Ovary (tissue), 3 donors: ENCODE data around the gene SCAMP2.

Experiments
- CTCF ChIP-seq, 3 donors: fragments of 450-650 bp in 2 of 3; fragments of 200-600 bp in 1 of 3; IDR thresholded peaks; one replicate each; pipeline versions ENCODE4 v1.5.1 to v1.8.0; 2016 to 2022; ENCODE audit warnings: antibody characterized with exemption in 3 of 3, mild to moderate bottlenecking in 1 of 3
- EP300 ChIP-seq: sonication (generic); formaldehyde crosslinking; IDR thresholded peaks from one replicate; pipeline ENCODE4 v1.6.1; 2017; ENCODE audit warnings: antibody characterized with exemption
- POLR2A ChIP-seq: fragments of 450-650 bp; IDR thresholded peaks from one replicate; pipeline ENCODE4 v1.6.1; 2017; ENCODE audit warnings: antibody characterized with exemption, mild to moderate bottlenecking, moderate library complexity
- donor health status: DM: no; HTN: no; CAD: no.

DNA sequence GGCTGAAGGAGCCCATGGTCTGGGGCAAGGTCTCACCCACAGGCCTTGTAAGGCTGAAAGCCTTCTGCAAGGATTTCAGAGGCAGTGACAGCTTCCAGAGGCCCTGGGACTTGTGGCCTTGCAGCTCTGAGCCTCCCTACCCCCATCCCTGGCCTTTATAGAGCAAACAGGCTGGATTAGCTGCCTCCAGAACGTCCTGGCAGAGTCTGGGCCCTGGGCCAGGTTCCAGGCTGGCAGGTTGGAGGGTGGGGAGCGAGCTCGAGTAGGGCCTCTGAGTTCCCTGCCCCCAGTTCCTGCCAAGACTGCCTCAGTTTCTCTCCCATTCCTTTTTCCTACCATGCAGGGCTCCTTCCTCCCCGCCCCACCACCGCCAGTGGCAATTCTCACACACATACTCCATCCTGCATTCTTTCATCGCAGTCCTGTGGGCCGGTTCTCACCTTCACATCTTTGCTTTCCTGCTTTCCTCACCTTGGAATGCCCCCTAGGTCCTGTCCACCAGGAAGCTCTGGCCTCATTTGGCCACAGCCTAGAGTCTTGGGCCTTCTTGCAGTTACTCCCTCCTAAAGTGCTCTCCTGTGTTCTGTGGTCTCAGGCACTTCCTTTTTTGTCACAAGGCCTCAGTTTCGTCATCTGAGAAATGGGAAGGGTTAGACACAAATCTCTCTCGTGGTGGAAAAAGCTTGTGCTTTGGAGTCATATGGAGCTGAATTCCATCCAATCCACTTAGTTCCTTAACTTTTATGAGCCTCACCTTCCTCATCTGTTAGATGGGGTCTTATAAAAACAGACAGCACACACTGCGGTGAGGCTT, 57.8 kb downstream of the SCAMP2 start:
- no peak for TF ChIP-seq POLR2A
- TF ChIP-seq CTCF (IDR thresholded peaks at IDR 0.05): no peak
- no peak for TF ChIP-seq EP300
